H1 (cell line): ENCODE data around the gene SLC25A39. TPM values are rescaled to one million over a fixed set of nuclear protein-coding genes. Genes with fewer than 3 reads are reported as not detected.

Experiments used
- CTCF ChIA-PET: fragments of 300-600 bp; sonication (Branson Sonifier 250); formaldehyde crosslinking; loops from one replicate; lab custom pipeline; 2021; ENCODE audit not compliant: partially characterized antibody; lab: Charles Lee
- POLR2A ChIA-PET: fragments of 300-600 bp; sonication (Branson Sonifier 250); formaldehyde crosslinking; loops from one replicate; lab custom pipeline; 2021; ENCODE audit warnings: inconsistent platforms; ENCODE audit not compliant: partially characterized antibody; lab: Charles Lee
- DNase-seq, 2 experiments: peaks; one replicate each; pipeline versions ENCODE4 v3.0.0 to v3.0.0-alpha.2; 2010 to 2022; ENCODE audit warnings: low spot score in 2 of 2, low read depth in 1 of 2, mixed read lengths in 1 of 2
- FAIRE-seq: peaks from 2 replicates; lab custom pipeline; 2011; peaks lifted over from hg19 to GRCh38; lab: Jason Lieb, UNC
- H2AFZ ChIP-seq: 2 replicates; pipeline ENCODE4 v1.8.1; 2012; ENCODE audit warnings: low read length, inconsistent platforms
- H2AK5ac ChIP-seq: 2 replicates; pipeline ENCODE4 v1.6.1; 2013; ENCODE audit warnings: low read depth, low read length
- H2BK120ac ChIP-seq: replicated peaks from 2 replicates; pipeline ENCODE3; 2013; ENCODE audit warnings: low read depth, low read length, inconsistent platforms
- H2BK12ac ChIP-seq: 2 replicates; pipeline ENCODE4 v1.6.1; 2013; ENCODE audit warnings: low read depth, low read length
- H2BK15ac ChIP-seq: 2 replicates; pipeline ENCODE4 v1.6.1; 2013; ENCODE audit warnings: low read length
- H2BK20ac ChIP-seq: 2 replicates; pipeline ENCODE4 v1.6.1; 2013; ENCODE audit warnings: low read length
- H2BK5ac ChIP-seq: 2 replicates; pipeline ENCODE4 v1.6.1; 2013; ENCODE audit warnings: low read depth, low read length
- H3K14ac ChIP-seq: 2 replicates; pipeline ENCODE4 v1.6.1; 2013; ENCODE audit warnings: inconsistent platforms; ENCODE audit not compliant: insufficient read length
- H3K18ac ChIP-seq: 2 replicates; pipeline ENCODE4 v1.6.1; 2013; ENCODE audit warnings: low read length; ENCODE audit errors: extremely low read depth
- H3K23ac ChIP-seq: 2 replicates; pipeline ENCODE4 v1.6.1; 2013; ENCODE audit warnings: inconsistent platforms; ENCODE audit not compliant: insufficient read length
- H3K23me2 ChIP-seq: 2 replicates; pipeline ENCODE4 v1.6.1; 2013; ENCODE audit warnings: low read depth, low read length
- H3K27ac ChIP-seq: 2 replicates; pipeline ENCODE4 v1.6.1; 2011; ENCODE audit warnings: low read depth, low read length, inconsistent platforms
- H3K27me3 ChIP-seq, 4 experiments: replicated peaks in 1 of 4; 1 replicate in 1 of 4; 2 replicates in 3 of 4; pipeline versions ENCODE4 v1.6.1 to v1.8.1; 2011 to 2013; ENCODE audit warnings: low read length in 3 of 4, mild to moderate bottlenecking in 3 of 4, inconsistent platforms in 2 of 4, mixed read lengths in 2 of 4, moderate library complexity in 1 of 4; ENCODE audit not compliant: control insufficient read depth in 3 of 4, insufficient read depth in 3 of 4; ENCODE audit errors: extremely low read depth in 1 of 4
- H3K36me3 ChIP-seq, 4 experiments: 2 replicates each; pipeline versions ENCODE4 v1.6.1 to v1.8.1; 2011 to 2013; ENCODE audit warnings: mild to moderate bottlenecking in 4 of 4, low read length in 3 of 4, moderate library complexity in 2 of 4, control low read depth in 1 of 4, inconsistent platforms in 1 of 4; ENCODE audit not compliant: insufficient read depth in 4 of 4, control insufficient read depth in 2 of 4
- H3K4ac ChIP-seq: replicated peaks from 2 replicates; pipeline ENCODE3; 2013; ENCODE audit warnings: low read length, low read depth, mixed read lengths, inconsistent platforms; ENCODE audit not compliant: insufficient read length
- H3K4me1 ChIP-seq, 4 experiments: replicated peaks in 1 of 4; 1 replicate in 1 of 4; 2 replicates in 3 of 4; pipeline versions ENCODE4 v1.6.1 to v1.8.1; 2011 to 2013; ENCODE audit warnings: low read length in 3 of 4, inconsistent platforms in 2 of 4, mixed read lengths in 1 of 4; ENCODE audit not compliant: insufficient read depth in 4 of 4, control insufficient read depth in 3 of 4
- H3K4me2 ChIP-seq, 2 experiments: 2 replicates each; pipeline versions ENCODE4 v1.6.1 to v1.8.1; 2011 to 2013; ENCODE audit warnings: low read depth in 2 of 2, low read length in 2 of 2, control low read depth in 1 of 2, inconsistent platforms in 1 of 2, mild to moderate bottlenecking in 1 of 2; ENCODE audit not compliant: insufficient read depth in 1 of 2
- H3K4me3 ChIP-seq, 4 experiments: fragments of 200-600, 300-600 bp in 1 of 4; sonication (generic), shearing (Covaris generic), sonication (Bioruptor Twin) in 1 of 4; 2 replicates each; pipeline versions ENCODE4 v1.5.1 to v1.8.1; 2011 to 2016; ENCODE audit warnings: low read length in 4 of 4, low read depth in 3 of 4, control low read depth in 2 of 4, inconsistent platforms in 2 of 4, mild to moderate bottlenecking in 2 of 4, mixed read lengths in 1 of 4, moderate library complexity in 1 of 4; ENCODE audit not compliant: insufficient read depth in 2 of 4; ENCODE audit errors: extremely low read depth in 1 of 4
- H3K56ac ChIP-seq: replicated peaks from 2 replicates; pipeline ENCODE3; 2013; ENCODE audit warnings: low read depth, mild to moderate bottlenecking, mixed read lengths, low read length, inconsistent platforms; ENCODE audit not compliant: insufficient read length
- H3K79me1 ChIP-seq: 2 replicates; pipeline ENCODE4 v1.6.1; 2013; ENCODE audit warnings: low read depth, low read length, control low read depth
- H3K79me2 ChIP-seq, 2 experiments: 2 replicates each; pipeline versions ENCODE4 v1.6.1 to v1.8.1; 2012 to 2013; ENCODE audit warnings: low read length in 2 of 2, mild to moderate bottlenecking in 2 of 2, inconsistent platforms in 1 of 2; ENCODE audit not compliant: insufficient read depth in 2 of 2, control insufficient read depth in 1 of 2
- H3K9ac ChIP-seq, 4 experiments: replicated peaks in 1 of 4; 1 replicate in 1 of 4; 2 replicates in 3 of 4; pipeline versions ENCODE4 v1.6.1 to v1.8.1; 2011 to 2013; ENCODE audit warnings: low read depth in 3 of 4, low read length in 3 of 4, control low read depth in 2 of 4, mild to moderate bottlenecking in 2 of 4, moderate library complexity in 2 of 4, inconsistent platforms in 1 of 4; ENCODE audit errors: extremely low read depth in 1 of 4
- H3K9me3 ChIP-seq, 2 experiments: 2 replicates each; pipeline versions ENCODE4 v1.6.1 to v1.8.1; 2012 to 2013; ENCODE audit warnings: mild to moderate bottlenecking in 2 of 2, moderate library complexity in 2 of 2, control low read depth in 1 of 2, inconsistent platforms in 1 of 2, low read depth in 1 of 2, low read length in 1 of 2, mixed read lengths in 1 of 2; ENCODE audit not compliant: insufficient read depth in 2 of 2
- H4K20me1 ChIP-seq, 2 experiments: replicated peaks in 1 of 2; 2 replicates each; pipeline versions ENCODE3 to v1.8.1; 2011 to 2013; ENCODE audit warnings: inconsistent platforms in 2 of 2, low read length in 2 of 2, mild to moderate bottlenecking in 1 of 2; ENCODE audit not compliant: insufficient read depth in 2 of 2, control insufficient read depth in 1 of 2
- H4K5ac ChIP-seq: 2 replicates; pipeline ENCODE4 v1.6.1; 2013; ENCODE audit warnings: low read length, low read depth, mixed read lengths, inconsistent platforms; ENCODE audit not compliant: insufficient read length
- H4K8ac ChIP-seq: 2 replicates; pipeline ENCODE4 v1.8.0; 2013; ENCODE audit warnings: mild to moderate bottlenecking, moderate library complexity, low read length, inconsistent platforms; ENCODE audit not compliant: insufficient read depth; ENCODE audit errors: extremely low read depth
- H4K91ac ChIP-seq: replicated peaks from 2 replicates; pipeline ENCODE3; 2013; ENCODE audit warnings: low read length, mixed read lengths, inconsistent platforms; ENCODE audit not compliant: insufficient read length
- BACH1 ChIP-seq: IDR thresholded peaks from 2 replicates; pipeline ENCODE4 v1.6.1; 2012; ENCODE audit warnings: low read length, improper control_type of control experiment
- CREB1 ChIP-seq: IDR thresholded peaks from 2 replicates; pipeline ENCODE4 v1.6.1; 2012; ENCODE audit warnings: inconsistent platforms
- E2F6 ChIP-seq: IDR thresholded peaks from 2 replicates; pipeline ENCODE4 v1.6.1; 2012; ENCODE audit warnings: inconsistent platforms
- SAP30 ChIP-seq: fragments of 300-600 bp; sonication (generic); IDR thresholded peaks from 2 replicates; pipeline ENCODE4 v1.7.1; 2012; ENCODE audit warnings: low read length, moderate library complexity, mild to moderate bottlenecking, inconsistent platforms; ENCODE audit not compliant: insufficient read depth, insufficient replicate concordance
- WGBS, 2 experiments: shearing (Covaris generic) in 1 of 2; methylation state at CpG; one replicate each; pipeline versions ENCODE4 v1.1.6 to v1.1.7; 2013 to 2015; ENCODE audit warnings: low lambda C conversion rate in 2 of 2, mixed read lengths in 2 of 2, inconsistent platforms in 1 of 2, low coverage in 1 of 2, missing lambda C conversion rate in 1 of 2; ENCODE audit not compliant: insufficient replicate concordance in 2 of 2, insufficient coverage in 1 of 2, insufficient read length in 1 of 2; ENCODE audit errors: extremely low coverage in 1 of 2, missing lambda C conversion rate in 1 of 2; 5-methylcytosine and 5-hydroxymethylcytosine counted together
- polyA plus RNA-seq, 7 experiments: library from polyadenylated mRNA; depleted of rRNA in 3 of 7; stranded (reverse) in 5 of 7; unstranded in 2 of 7; fragments of >200 nt in 5 of 7; fragments of 200-250 nt in 2 of 7; gene quantifications; 1 replicate in 5 of 7; 2 replicates in 1 of 7; 4 replicates in 1 of 7; pipeline versions ENCODE4 v1.2.1 to v1.2.3, GENCODE V29; 2011 to 2013; ENCODE audit warnings: missing spikeins in 2 of 7, mixed read lengths in 2 of 7
- total RNA-seq: library from RNA; stranded (reverse); fragmentation: NEBNext Ultra II Directional; extraction: Animal tissue kit (Norgen Biotek cat#: 25700); gene quantifications from 2 replicates; pipeline ENCODE4 v1.2.1, GENCODE V29; 2021

Gene SLC25A39
- total and polyA plus RNA-seq, 2 of the 8 experiments (the other 6 are each of a cell fraction or from before 2014, with no cell fraction given) = 200 to 291 TPM

DNA sequence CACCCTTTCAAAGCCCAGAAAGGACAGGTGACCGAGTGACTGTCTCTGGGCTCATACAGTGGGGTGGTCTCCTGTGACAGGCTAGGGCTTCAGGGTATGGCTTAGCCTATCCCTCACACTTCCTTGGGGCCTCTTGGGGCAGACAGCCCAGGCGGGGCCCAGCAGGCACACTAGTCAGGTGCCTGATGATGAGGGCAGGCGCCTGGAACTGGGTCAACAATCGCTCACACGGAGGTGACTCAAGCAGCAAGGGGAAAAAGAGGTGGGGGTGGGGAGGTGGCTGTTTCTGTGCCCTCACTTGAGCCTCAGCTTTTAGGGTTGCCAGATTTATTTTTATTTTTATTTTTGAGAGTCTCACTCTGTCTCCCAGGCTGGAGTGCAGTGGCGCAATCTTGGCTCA lies 14.1 kb upstream of the SLC25A39 start:
- Histone ChIP-seq H3K18ac (no peak overlapping the region), H3K56ac (no peak overlapping the region), H4K5ac (no peak overlapping the region), H3K79me1 (no peaks in the 10 kb centered on the region), H3K36me3 (no peaks in the 10 kb centered on the region), H3K4ac (no peak overlapping the region), H2AFZ (peak overlapping the region; percentile 76), H3K4me2 (no peak overlapping the region), H3K27ac (no peak overlapping the region), H2BK15ac (no peak overlapping the region), H3K9me3 (no peaks in the 10 kb centered on the region), H2BK5ac (no peak overlapping the region), H3K23ac (no peak overlapping the region), H4K20me1 (no peaks in the 10 kb centered on the region), H4K8ac (no peak overlapping the region), H3K27me3 (peaks cover 0 to 3% (median 2%) of the 10 kb centered on the region in 4 experiments; a peak in 2 of 7 replicates), H3K79me2 (no peaks in the 10 kb centered on the region), H3K14ac (no peak overlapping the region), H3K9ac (no peak overlapping the region), H3K23me2 (no peaks in the 10 kb centered on the region), H2BK20ac (0 out of 2 replicates have a peak overlapping the region, but pooled peaks have one; percentile 21), H4K91ac (no peak overlapping the region), H2AK5ac (no peak overlapping the region), H2BK120ac (no peak overlapping the region), H2BK12ac (no peak overlapping the region), H3K4me1 (peaks cover 0 to 2% (median 2%) of the 10 kb centered on the region in 4 experiments; a peak in 4 of 7 replicates), H3K4me3 (no peak overlapping the region)
- WGBS, 2 experiments = 84% methylated on average over 6 of the region's 6 CpGs; no CpG with 5 or more reads in 1 of the 2 experiments
- no peak for TF ChIP-seq E2F6
- no peak for TF ChIP-seq CREB1
- no peak for TF ChIP-seq BACH1
- no peak for TF ChIP-seq SAP30
- POLR2A ChIA-PET = no interaction called here
- FAIRE-seq (no peak), DNase-seq (no peak)
- CTCF ChIA-PET = interaction anchor here (0.6 to 11.0 kb wide), 5 partner anchors 56 to 270 kb away, joined by 3 to 158 read pairs (median 5); no protein-coding TSS in a partner anchor
